SK-N-SH (cell line): ENCODE results near the gene MBNL2. TPM values are rescaled to one million over a fixed set of nuclear protein-coding genes. Genes with fewer than 3 reads are reported as not detected.
A peak's percentile ranks its signal among the peaks of the same experiment; 100 is the strongest.

Experiments used
- CTCF ChIA-PET: fragments of 300-600, 350-600 bp; formaldehyde crosslinking; extraction: SDS; loops from one replicate; lab custom pipeline; 2021; lab: Yijun Ruan, JAX
- POLR2A ChIA-PET: fragments of 350-600 bp; sonication (Branson Sonifier 250); formaldehyde crosslinking; extraction: SDS; loops from one replicate; lab custom pipeline; 2020; ENCODE audit warnings: antibody characterized with exemption, inconsistent platforms; lab: Yijun Ruan, JAX
- DNase-seq: peaks from one replicate; pipeline ENCODE4 v3.0.0; 2012
- H2AFZ ChIP-seq: fragments of 200-600 bp; sonication (generic); 2 replicates; pipeline ENCODE4 v1.8.1; 2016; ENCODE audit warnings: antibody characterized with exemption, mild to moderate bottlenecking, low read depth
- H3F3A ChIP-seq: fragments of 200-600 bp; sonication (generic); replicated peaks from 2 replicates; pipeline ENCODE3; 2016; ENCODE audit warnings: antibody characterized with exemption, mild to moderate bottlenecking; ENCODE audit not compliant: insufficient read depth
- H3K27ac ChIP-seq, 2 experiments: fragments of 200-500 bp in 1 of 2; fragments of 200-600 bp in 1 of 2; sonication (Bioruptor generic) in 1 of 2; sonication (generic), shearing (Covaris generic) in 1 of 2; 2 replicates each; pipeline versions ENCODE4 v1.5.1 to v1.6.1; 2014 to 2016; ENCODE audit warnings: low read depth in 2 of 2, inconsistent platforms in 1 of 2, low read length in 1 of 2, mild to moderate bottlenecking in 1 of 2, mixed read lengths in 1 of 2
- H3K27me3 ChIP-seq: fragments of 200-600 bp; sonication (generic), shearing (Covaris generic); 2 replicates; pipeline ENCODE4 v1.6.1; 2016; ENCODE audit warnings: mixed run types; ENCODE audit not compliant: insufficient read depth
- H3K36me3 ChIP-seq, 2 experiments: fragments of 200-500 bp in 1 of 2; fragments of 200-600 bp in 1 of 2; sonication (Bioruptor generic) in 1 of 2; sonication (generic) in 1 of 2; replicated peaks in 1 of 2; 2 replicates each; pipeline versions ENCODE3 to v1.5.1; 2014 to 2016; ENCODE audit warnings: low read length in 1 of 2, mild to moderate bottlenecking in 1 of 2; ENCODE audit not compliant: insufficient read depth in 2 of 2, control insufficient read depth in 1 of 2
- H3K4me1 ChIP-seq, 2 experiments: fragments of 200-500 bp in 1 of 2; fragments of 200-600 bp in 1 of 2; sonication (Bioruptor generic) in 1 of 2; sonication (generic), shearing (Covaris generic) in 1 of 2; 2 replicates each; pipeline versions ENCODE4 v1.5.1 to v1.6.1; 2014 to 2016; ENCODE audit warnings: low read depth in 1 of 2, low read length in 1 of 2, mixed run types in 1 of 2; ENCODE audit not compliant: insufficient read depth in 2 of 2, control insufficient read depth in 1 of 2
- H3K4me2 ChIP-seq: fragments of 200-600 bp; sonication (generic), shearing (Covaris generic); 2 replicates; pipeline ENCODE4 v1.6.1; 2017; ENCODE audit warnings: mixed run types
- H3K4me3 ChIP-seq, 2 experiments: fragments of 200-500 bp in 1 of 2; fragments of 200-600 bp in 1 of 2; sonication (Bioruptor generic) in 1 of 2; sonication (generic), shearing (Covaris generic) in 1 of 2; 2 replicates each; pipeline versions ENCODE4 v1.5.1 to v1.8.1; 2014 to 2016; ENCODE audit warnings: low read depth in 2 of 2, inconsistent platforms in 1 of 2, low read length in 1 of 2, mild to moderate bottlenecking in 1 of 2, mixed read lengths in 1 of 2, moderate library complexity in 1 of 2
- H3K79me2 ChIP-seq: fragments of 200-600 bp; sonication (generic); 2 replicates; pipeline ENCODE4 v1.8.1; 2017; ENCODE audit warnings: mild to moderate bottlenecking; ENCODE audit not compliant: insufficient read depth
- H3K9ac ChIP-seq: fragments of 200-600 bp; sonication (generic); 2 replicates; pipeline ENCODE4 v1.6.1; 2017; ENCODE audit warnings: mixed run types
- H3K9me2 ChIP-seq: fragments of 200-600 bp; sonication (generic); 2 replicates; pipeline ENCODE4 v1.6.1; 2017; ENCODE audit warnings: mixed run types
- H3K9me3 ChIP-seq: fragments of 200-600 bp; sonication (generic); 2 replicates; pipeline ENCODE4 v1.6.1; 2017; ENCODE audit warnings: mixed run types, mild to moderate bottlenecking, moderate library complexity
- H4K20me1 ChIP-seq: fragments of 200-600 bp; sonication (generic); 2 replicates; pipeline ENCODE4 v1.6.1; 2017; ENCODE audit warnings: mild to moderate bottlenecking, mixed run types; ENCODE audit not compliant: insufficient read depth
- CHD2 ChIP-seq: fragments of 150-350 bp; IDR thresholded peaks from 2 replicates; pipeline ENCODE4 v1.6.1; 2018; ENCODE audit warnings: low read length; ENCODE audit not compliant: partially characterized antibody
- ELF1 ChIP-seq: IDR thresholded peaks from 2 replicates; pipeline ENCODE4 v1.4.0; 2012
- FOSL2 ChIP-seq: IDR thresholded peaks from 2 replicates; pipeline ENCODE4 v1.4.0; 2012; ENCODE audit warnings: low read depth, mild to moderate bottlenecking, moderate library complexity, borderline replicate concordance
- FOXJ3 ChIP-seq: sonication (generic); formaldehyde crosslinking; IDR thresholded peaks from 2 replicates; pipeline ENCODE4 v1.5.1; 2020; ENCODE audit warnings: mild to moderate bottlenecking, missing genetic modification reagents
- FOXM1 ChIP-seq: IDR thresholded peaks from 2 replicates; pipeline ENCODE4 v1.4.0; 2012; ENCODE audit warnings: low read depth, mild to moderate bottlenecking
- NRF1 ChIP-seq: IDR thresholded peaks from 2 replicates; pipeline ENCODE4 v1.6.1; 2012; ENCODE audit warnings: low read depth, mild to moderate bottlenecking, low read length
- POLR2AphosphoS5 ChIP-seq: IDR thresholded peaks from 2 replicates; pipeline ENCODE4 v1.6.1; 2012; ENCODE audit warnings: low read depth, low read length
- RAD21 ChIP-seq: IDR thresholded peaks from 2 replicates; pipeline ENCODE4 v1.6.1; 2012; ENCODE audit warnings: mild to moderate bottlenecking, low read length
- TAF1 ChIP-seq: IDR thresholded peaks from 2 replicates; pipeline ENCODE4 v1.6.1; 2012; ENCODE audit warnings: low read depth, mild to moderate bottlenecking, low read length, moderate library complexity, borderline replicate concordance
- TEAD4 ChIP-seq: IDR thresholded peaks from 2 replicates; pipeline ENCODE4 v1.4.0; 2012; ENCODE audit warnings: mild to moderate bottlenecking, borderline replicate concordance; ENCODE audit not compliant: insufficient read depth
- WGBS: methylation state at CpG from one replicate; pipeline ENCODE4 v1.1.6; 2017; ENCODE audit warnings: low lambda C conversion rate; 5-methylcytosine and 5-hydroxymethylcytosine counted together
- polyA plus RNA-seq, 3 experiments: library from polyadenylated mRNA; depleted of rRNA; stranded (reverse); fragments of >200 nt; gene quantifications; 2 replicates each; pipeline ENCODE4 v1.2.3, GENCODE V29; 2012
- TF ChIP-seq, protein P1 (sequence below): IDR thresholded peaks from 2 replicates; pipeline ENCODE4 v1.6.1; 2012; ENCODE audit warnings: mild to moderate bottlenecking, low read depth, low read length, moderate library complexity
- TF ChIP-seq, protein P2 (sequence below): IDR thresholded peaks from 2 replicates; pipeline ENCODE4; 2012
- TF ChIP-seq, protein P3 (sequence below): IDR thresholded peaks from 2 replicates; pipeline ENCODE4 v1.4.0; 2012; ENCODE audit warnings: low read depth, borderline replicate concordance

MBNL2 gene
- polyA plus RNA-seq, 1 of the 3 experiments (the other 2 are of a cell fraction), result 24.5 TPM

DNA sequence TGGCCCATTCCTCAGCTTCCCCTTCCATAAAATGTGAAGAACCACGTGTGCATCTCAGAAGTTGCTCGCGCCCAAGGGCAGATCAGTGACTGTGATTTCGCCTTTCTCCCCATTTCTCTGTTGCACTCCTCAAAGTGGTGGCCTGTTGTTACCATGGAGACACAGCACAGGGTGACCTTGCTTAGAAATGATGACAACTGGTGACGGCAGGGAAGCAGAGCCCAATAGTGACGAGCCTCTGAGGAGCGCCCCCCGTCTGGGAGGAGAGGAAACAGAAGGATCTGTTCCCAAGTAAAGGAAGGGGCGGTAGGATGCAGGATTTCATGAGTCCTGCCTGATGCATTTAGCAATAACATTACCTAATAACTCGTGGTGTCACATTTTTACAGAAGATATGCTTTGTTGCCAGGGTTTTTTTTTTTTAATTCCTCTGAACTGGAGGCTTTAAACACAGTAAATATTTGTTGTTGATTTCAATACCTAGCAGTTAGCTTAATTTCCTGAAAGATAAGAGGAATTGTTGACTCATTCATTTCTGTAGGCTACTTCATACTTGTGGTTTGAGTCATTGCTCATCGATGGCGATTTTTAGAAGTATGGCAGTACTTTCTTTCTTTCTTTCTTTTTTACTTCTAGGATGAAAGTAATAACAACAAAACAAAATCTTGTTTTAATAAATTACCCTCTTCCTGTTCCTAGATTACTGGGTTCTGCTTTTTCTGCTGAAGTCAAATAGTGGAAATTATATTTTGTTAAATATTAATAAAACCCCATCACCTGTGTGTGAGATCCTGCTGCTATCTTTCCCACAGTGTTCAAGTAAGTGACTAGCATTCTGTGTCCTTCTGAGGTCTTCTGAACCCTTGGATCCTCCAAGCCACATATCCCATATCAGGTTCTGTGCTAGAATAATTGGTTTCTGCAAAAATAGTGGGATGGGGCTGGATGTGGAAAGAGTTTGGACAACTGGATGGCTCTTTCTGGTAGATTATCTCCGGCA is 36.0 kb downstream of the MBNL2 start (continued):
- TF ChIP-seq, protein P1, sequence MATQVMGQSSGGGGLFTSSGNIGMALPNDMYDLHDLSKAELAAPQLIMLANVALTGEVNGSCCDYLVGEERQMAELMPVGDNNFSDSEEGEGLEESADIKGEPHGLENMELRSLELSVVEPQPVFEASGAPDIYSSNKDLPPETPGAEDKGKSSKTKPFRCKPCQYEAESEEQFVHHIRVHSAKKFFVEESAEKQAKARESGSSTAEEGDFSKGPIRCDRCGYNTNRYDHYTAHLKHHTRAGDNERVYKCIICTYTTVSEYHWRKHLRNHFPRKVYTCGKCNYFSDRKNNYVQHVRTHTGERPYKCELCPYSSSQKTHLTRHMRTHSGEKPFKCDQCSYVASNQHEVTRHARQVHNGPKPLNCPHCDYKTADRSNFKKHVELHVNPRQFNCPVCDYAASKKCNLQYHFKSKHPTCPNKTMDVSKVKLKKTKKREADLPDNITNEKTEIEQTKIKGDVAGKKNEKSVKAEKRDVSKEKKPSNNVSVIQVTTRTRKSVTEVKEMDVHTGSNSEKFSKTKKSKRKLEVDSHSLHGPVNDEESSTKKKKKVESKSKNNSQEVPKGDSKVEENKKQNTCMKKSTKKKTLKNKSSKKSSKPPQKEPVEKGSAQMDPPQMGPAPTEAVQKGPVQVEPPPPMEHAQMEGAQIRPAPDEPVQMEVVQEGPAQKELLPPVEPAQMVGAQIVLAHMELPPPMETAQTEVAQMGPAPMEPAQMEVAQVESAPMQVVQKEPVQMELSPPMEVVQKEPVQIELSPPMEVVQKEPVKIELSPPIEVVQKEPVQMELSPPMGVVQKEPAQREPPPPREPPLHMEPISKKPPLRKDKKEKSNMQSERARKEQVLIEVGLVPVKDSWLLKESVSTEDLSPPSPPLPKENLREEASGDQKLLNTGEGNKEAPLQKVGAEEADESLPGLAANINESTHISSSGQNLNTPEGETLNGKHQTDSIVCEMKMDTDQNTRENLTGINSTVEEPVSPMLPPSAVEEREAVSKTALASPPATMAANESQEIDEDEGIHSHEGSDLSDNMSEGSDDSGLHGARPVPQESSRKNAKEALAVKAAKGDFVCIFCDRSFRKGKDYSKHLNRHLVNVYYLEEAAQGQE, result no peak
- TF ChIP-seq, protein P2, sequence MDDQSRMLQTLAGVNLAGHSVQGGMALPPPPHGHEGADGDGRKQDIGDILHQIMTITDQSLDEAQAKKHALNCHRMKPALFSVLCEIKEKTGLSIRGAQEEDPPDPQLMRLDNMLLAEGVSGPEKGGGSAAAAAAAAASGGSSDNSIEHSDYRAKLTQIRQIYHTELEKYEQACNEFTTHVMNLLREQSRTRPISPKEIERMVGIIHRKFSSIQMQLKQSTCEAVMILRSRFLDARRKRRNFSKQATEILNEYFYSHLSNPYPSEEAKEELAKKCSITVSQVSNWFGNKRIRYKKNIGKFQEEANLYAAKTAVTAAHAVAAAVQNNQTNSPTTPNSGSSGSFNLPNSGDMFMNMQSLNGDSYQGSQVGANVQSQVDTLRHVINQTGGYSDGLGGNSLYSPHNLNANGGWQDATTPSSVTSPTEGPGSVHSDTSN, result peak; percentile 65
- TF ChIP-seq ELF1 (no peak), RAD21 (no peak), TAF1 (no peak), FOXM1 (peak; percentile 69; the same call in 1 of the 2 replicates), CHD2 (no peak), NRF1 (no peak), FOXJ3 (CRISPR knock-in tag) (no peak)

DNA sequence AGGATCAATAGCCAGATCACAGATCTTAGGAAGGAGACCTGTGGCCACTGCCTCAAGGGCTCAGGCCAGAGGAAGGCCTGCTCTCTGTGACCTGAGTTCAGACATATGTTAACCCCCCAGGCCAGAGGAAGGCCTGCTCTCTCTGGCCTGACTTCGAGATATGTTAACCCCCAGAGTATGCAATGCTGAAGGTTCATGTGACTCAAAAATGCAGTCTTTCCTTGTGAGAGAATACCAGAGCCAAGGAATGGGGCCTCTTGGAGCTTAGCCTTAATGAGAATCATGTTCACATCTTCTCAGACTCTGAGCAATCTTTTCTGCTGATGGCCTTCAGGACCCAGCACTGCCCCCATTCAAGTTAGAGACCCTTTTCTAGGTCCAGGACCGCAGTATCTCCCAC is 36.7 kb downstream of the MBNL2 start:
- Histone ChIP-seq H2AFZ (no peak overlapping the region), H3K27me3 (no peaks in the 10 kb centered on the region), H3K79me2 (peaks cover 91% of the 10 kb centered on the region), H3K36me3 (peaks cover 5 to 32% of the 10 kb centered on the region in 2 experiments), H4K20me1 (no peaks in the 10 kb centered on the region), H3K4me2 (peak overlapping the region; percentile 70), H3K27ac (peak overlapping the region; percentile 82 to 97; a peak in 3 of 4 replicates), H3K9me2 (no peaks in the 10 kb centered on the region), H3K9me3 (no peaks in the 10 kb centered on the region), H3K4me3 (no peak overlapping the region), H3K4me1 (peaks cover 31 to 56% of the 10 kb centered on the region in 2 experiments), H3F3A (peaks cover 57% of the 10 kb centered on the region), H3K9ac (peak overlapping the region; percentile 70)
- TF ChIP-seq TEAD4 (no peak), FOSL2 (no peak), FOXM1 (no peak), POLR2AphosphoS5 (no peak), RAD21 (no peak)
- TF ChIP-seq, protein P3, sequence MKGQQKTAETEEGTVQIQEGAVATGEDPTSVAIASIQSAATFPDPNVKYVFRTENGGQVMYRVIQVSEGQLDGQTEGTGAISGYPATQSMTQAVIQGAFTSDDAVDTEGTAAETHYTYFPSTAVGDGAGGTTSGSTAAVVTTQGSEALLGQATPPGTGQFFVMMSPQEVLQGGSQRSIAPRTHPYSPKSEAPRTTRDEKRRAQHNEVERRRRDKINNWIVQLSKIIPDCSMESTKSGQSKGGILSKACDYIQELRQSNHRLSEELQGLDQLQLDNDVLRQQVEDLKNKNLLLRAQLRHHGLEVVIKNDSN, result no peak
- WGBS, result 100% methylated on average over 1 of the region's 2 CpGs
- CTCF ChIA-PET, result no interaction called here
- POLR2A ChIA-PET, result no interaction called here
- no peak for DNase-seq
